GM18909 (cell line): ENCODE data around the gene TOMM6.

Source experiments
- ATAC-seq: cut with Tn5 transposase; IDR thresholded peaks from one replicate; pipeline ENCODE4 v1.9.1; 2021; ENCODE audit warnings: mild to moderate bottlenecking; ENCODE audit not compliant: unreplicated experiment, poor library complexity

Gene TOMM6

GRCh38 chr6:41818271-41819054, 31.0 kb downstream of the TOMM6 start:
- ATAC-seq = no peak

- no peak for ATAC-seq
These were observed 33.8 kb downstream of the TOMM6 start for GRCh38 chr6:41821266-41821665.

- ATAC-seq = no peak
These were observed 34.5 kb downstream of the TOMM6 start for GRCh38 chr6:41822021-41822420.

- no peak for ATAC-seq
These were observed 35.7 kb downstream of the TOMM6 start for GRCh38 chr6:41823178-41823577.

- no peak for ATAC-seq
These were observed 37.4 kb downstream of the TOMM6 start for GRCh38 chr6:41824571-41825569.

GRCh38 chr6:41826343-41827022, 39.0 kb downstream of the TOMM6 start:
- ATAC-seq = no peak

GRCh38 chr6:41832263-41832662, 44.8 kb downstream of the TOMM6 start:
- ATAC-seq = no peak

GRCh38 chr6:41836022-41836659, 48.6 kb downstream of the TOMM6 start:
- no peak for ATAC-seq

- no peak for ATAC-seq
These were observed 49.2 kb downstream of the TOMM6 start for GRCh38 chr6:41836660-41837052.
